Stimulated activated CD8-positive, alpha-beta memory T cell treated with anti-CD3 and anti-CD28 coated beads, Interleukin-7, amount 100 ng/mL, for 4 hours (primary cell): ENCODE results near the gene RIPPLY1.

ENCODE experiments used
- DNase-seq, 2 donors: peaks; one replicate each; pipeline ENCODE4 v3.0.0-alpha.2; 2020; ENCODE audit warnings: low read depth in 2 of 2

Gene RIPPLY1

GRCh38 chrX:106903291-106903824 is at the start of gene RIPPLY1:
Gene RIPPLY1, minus strand, starts transcription at chrX:106903341. Its CDS starts 54 bp downstream, at chrX:106903287.
- no peak for DNase-seq

- no peak for DNase-seq
Measured at GRCh38 chrX:106952538-106952937, 49.4 kb upstream of the RIPPLY1 start.

GRCh38 chrX:106952089-106952488 is 48.9 kb upstream of the RIPPLY1 start:
- no peak for DNase-seq

DNA sequence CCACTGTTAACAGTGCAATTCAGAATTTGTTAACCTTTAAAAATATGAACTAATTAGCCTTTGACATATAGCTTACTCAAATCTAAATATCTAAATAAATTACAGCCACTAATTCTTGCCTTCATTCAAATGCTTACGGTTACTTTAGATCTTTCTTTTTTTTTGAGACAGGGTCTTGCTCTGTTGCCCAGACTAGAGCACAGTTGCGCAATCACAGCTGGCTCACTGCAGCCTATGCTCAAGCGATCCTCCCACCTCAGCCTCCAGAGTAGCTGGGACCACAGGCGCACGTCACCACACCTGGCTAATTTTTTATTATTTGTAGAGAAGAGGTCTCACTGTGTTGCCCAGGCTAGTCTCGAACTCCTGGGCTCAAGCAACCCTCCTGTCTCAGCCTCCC is 48.1 kb upstream of the RIPPLY1 start:
- DNase-seq, result no peak

DNA sequence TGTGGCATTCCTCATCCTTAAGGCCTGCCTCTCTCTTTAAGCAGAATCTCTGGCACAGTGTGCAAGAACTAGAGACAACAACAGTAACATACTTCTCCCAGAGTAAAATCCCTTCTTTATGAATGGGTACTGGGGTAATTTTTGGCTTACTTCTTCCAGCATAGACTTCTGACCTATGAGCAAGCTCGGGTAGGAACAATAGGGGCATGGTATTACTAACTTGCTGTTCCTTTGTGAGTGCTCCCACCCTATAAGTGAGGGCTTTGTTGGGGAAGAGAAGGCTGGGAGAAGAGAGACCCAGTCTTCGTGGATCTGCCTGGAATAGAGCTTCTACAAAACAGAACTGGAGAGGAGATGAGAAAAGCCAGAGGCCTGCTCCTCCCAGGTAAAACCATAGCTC is 47.2 kb upstream of the RIPPLY1 start:
- no peak for DNase-seq

DNA sequence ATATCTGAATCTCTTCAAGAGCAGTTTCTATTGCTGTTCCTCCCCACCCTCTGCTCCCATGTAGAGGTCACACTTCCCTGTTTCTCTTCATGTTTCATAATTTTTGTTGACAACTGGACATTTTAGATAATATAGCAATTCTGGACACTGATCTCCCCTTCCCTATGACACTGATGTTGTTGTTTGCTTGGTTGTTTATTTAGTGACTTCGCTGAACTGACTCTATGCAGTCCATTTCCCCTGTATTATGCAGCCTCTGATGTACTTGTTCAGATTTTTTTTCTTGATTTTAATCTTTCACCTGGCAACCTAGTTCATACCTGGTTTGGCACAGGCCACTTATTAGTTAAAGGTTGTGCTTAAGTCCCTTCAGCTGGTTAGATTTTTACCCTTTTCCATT is 46.2 kb upstream of the RIPPLY1 start:
- DNase-seq, result no peak

DNA sequence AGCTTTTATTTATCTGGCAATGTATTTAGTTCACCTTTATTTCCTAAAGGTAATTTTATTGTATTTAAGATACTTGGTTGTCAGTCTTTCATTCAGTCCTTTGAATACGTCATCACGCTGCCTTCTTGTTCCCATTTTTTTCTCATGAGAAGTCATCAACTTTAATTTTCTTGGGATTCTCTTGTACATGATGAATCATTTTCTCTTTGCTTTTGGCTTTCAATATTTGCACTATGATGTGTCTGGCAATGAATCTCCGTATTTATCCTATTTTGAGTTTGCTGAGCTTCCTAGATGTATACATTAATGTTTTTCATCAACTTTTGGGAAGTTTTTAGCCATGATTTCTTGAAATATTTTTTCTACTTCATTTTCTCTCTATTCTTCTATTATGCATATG is 45.5 kb upstream of the RIPPLY1 start:
- DNase-seq, result no peak

GRCh38 chrX:106946464-106946863 is 43.3 kb upstream of the RIPPLY1 start:
- DNase-seq, result no peak

GRCh38 chrX:106940068-106940467 is 36.9 kb upstream of the RIPPLY1 start:
- no peak for DNase-seq

GRCh38 chrX:106939566-106939965 is 36.4 kb upstream of the RIPPLY1 start:
- no peak for DNase-seq

DNA sequence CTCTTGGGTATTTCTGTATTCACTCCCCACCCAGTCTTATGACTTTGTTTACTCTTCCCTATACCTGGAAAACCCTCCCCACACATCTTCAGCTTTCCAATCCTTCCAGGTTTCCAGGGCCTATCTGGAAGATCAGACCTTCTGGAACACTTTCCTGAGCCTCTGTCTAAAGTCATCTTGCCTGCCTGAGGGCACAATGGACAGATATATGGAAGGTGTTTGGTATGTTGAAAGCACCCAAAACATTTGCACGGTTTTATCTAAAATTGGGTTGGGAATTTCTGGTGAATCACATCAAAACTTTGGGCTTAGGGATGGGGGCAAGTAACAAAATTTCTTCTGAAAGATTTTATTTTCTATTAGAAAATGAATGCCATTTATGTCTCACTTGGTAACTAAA is 33.1 kb upstream of the RIPPLY1 start:
- DNase-seq, result no peak

DNA sequence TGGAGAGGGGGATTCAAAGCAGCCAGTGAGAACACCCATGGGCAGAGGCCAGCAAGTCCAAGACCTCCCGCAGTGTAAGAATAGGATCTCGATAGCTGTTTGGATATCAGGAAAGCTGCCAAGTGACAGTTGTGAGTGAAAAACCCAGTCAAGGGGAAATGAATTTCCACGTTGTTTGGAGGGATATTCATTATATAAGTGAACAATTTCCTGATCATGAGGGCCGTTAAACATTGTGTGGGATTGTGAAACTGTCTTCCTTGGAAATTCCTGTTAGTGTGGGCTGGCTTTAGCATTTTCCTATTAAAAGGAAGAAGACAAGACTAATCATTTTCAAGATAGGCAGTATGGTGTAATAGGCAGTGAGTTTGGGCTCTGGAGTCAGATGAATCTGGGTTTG is 32.0 kb upstream of the RIPPLY1 start:
- no peak for DNase-seq

DNA sequence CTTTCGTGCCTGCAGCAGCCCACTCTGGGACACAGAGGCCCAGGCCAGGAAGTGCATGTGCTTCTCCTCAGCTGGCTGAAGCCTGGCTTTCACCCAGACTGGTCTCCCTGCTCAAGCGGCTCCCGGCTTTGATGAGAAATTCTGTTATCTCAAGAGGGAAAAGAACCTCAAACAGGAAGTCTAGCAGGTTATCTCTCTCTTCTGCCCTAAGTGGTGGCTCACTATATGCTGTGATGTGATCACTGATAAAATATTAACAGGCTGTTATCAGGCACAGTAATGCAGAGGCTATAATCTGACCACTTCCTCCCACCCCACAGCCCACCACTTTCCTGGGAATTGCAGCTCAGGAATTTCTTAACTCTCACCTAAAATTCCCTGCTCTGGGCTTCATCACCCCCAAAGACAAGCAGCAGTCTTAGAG is 30.4 kb upstream of the RIPPLY1 start:
- no peak for DNase-seq

GRCh38 chrX:106932960-106933537 is 29.9 kb upstream of the RIPPLY1 start:
- no peak for DNase-seq

- DNase-seq, result no peak
Measured at GRCh38 chrX:106932492-106932923, 29.4 kb upstream of the RIPPLY1 start.

DNA sequence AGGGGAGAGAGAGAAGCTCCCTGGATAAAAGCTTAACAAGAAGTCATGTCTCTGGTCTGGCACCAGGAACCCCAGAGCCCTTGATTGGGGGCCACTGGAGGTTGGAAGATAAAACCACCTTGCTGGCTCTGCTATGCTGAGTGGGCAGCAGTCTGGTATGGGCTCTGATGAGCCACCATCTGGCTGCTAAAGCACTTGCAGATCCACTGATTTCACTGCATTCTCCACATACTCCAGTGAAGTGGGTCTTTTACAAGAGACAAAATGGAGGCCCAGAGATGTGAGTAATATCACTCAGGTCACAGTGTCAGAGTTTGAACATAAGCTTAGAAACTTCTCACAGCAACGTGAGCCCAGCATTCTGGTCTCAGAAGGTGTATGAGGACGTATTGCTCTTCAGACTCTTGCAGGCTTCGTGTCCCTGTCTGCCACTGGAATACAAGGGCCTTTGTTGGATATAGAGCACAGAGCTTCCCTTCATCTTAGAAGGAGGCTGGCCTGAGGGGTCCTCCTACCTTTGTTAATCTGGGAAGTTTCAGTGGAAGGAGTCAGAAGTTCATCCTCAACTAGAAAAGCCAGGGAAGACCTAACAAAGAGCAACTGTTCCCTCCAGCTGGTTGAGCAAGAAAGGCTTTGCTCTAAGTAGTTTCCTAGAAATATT is 28.8 kb upstream of the RIPPLY1 start:
- no peak for DNase-seq

DNA sequence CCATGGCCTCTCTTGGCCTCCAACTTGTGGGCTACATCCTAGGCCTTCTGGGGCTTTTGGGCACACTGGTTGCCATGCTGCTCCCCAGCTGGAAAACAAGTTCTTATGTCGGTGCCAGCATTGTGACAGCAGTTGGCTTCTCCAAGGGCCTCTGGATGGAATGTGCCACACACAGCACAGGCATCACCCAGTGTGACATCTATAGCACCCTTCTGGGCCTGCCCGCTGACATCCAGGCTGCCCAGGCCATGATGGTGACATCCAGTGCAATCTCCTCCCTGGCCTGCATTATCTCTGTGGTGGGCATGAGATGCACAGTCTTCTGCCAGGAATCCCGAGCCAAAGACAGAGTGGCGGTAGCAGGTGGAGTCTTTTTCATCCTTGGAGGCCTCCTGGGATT is 25.1 kb upstream of the RIPPLY1 start:
- no peak for DNase-seq

- no peak for DNase-seq
Measured at GRCh38 chrX:106927700-106928099, 24.6 kb upstream of the RIPPLY1 start.

DNA sequence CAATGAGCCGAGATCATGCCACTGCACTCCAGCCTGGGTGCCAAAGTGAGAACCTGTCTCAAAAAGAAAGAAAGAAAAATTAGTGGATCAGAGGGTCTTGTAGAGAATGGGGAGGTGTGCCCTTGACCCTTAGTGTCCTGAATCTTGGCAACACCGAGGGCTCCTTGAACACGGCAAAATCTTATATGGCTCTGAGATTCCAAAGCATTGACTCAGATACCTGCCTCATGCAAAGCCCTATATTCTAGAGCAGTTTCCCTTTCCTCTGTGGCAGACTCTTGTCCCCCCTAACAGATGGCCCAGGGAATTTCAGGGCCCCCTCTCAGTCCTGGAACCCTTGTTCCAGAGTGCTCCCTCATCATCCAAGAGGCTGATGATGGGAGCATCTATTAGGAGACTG is 23.9 kb upstream of the RIPPLY1 start:
- DNase-seq, result no peak

- no peak for DNase-seq
Measured at GRCh38 chrX:106921637-106922036, 18.5 kb upstream of the RIPPLY1 start.

DNA sequence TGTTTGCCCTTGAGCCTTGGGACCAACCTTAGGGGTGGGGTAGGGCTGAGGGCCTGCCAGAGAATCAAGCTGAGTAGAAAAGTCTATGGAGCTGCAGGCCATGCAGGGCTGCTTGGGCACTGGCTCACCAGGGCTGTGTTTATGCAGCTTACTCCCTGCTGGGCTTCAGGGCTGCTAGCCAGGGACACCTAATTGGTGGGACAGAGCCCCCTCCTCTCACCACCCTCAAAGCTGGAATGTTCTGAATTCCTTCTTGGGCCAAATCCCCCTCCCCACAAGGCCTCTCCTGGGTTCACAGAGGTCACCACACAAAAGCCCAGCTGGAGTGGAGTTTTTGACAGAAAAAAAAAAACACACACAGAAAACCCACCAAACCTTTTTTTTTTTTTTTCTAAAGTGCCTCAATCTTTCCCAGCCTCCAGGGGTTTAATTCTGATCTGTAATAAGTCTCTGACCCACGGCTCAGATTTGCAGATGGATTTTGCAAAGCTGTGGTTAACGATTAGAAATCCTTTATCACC is 16.9 kb upstream of the RIPPLY1 start, which contains the start of gene CLDN2:
TSS of gene CLDN2 (plus strand) at position 471 of the 521 bp plus-strand sequence. CDS start 7,827 bp downstream, outside the sequence.
- no peak for DNase-seq

- DNase-seq, result no peak
Measured at GRCh38 chrX:106917830-106918500, 14.8 kb upstream of the RIPPLY1 start.

- no peak for DNase-seq
Measured at GRCh38 chrX:106912864-106913263, 9.7 kb upstream of the RIPPLY1 start.
